Lung (tissue), 12 donors: ENCODE results near the gene DIP2C. TPM values are rescaled to one million over a fixed set of nuclear protein-coding genes. Genes with fewer than 3 reads are reported as not detected.
A peak's percentile ranks its signal among the peaks of the same experiment; 100 is the strongest.

Experiments used
- ATAC-seq: fragments of 200-7000 bp; cut with Tn5 transposase; one replicate; pipeline ENCODE4 v1.9.1; 2020; ENCODE audit warnings: moderate number of reproducible peaks; ENCODE audit not compliant: insufficient read depth, low FRiP score
- DNase-seq, 3 donors: peaks; one replicate each; pipeline ENCODE4 v3.0.0-alpha.2; 2013 to 2017
- H3K27ac ChIP-seq, 2 donors: one replicate each; pipeline ENCODE4 v1.5.1; 2013; ENCODE audit warnings: mild to moderate bottlenecking in 2 of 2, moderate library complexity in 2 of 2, control low read depth in 1 of 2, inconsistent platforms in 1 of 2, low read depth in 1 of 2, low read length in 1 of 2
- H3K27me3 ChIP-seq, 3 donors: one replicate each; pipeline ENCODE4 v1.5.1; 2013; ENCODE audit warnings: low read length in 2 of 3; ENCODE audit not compliant: control insufficient read depth in 3 of 3, insufficient read depth in 3 of 3
- H3K36me3 ChIP-seq, 4 donors: one replicate each; pipeline ENCODE4 v1.5.1; 2013; ENCODE audit warnings: low read length in 4 of 4, mild to moderate bottlenecking in 1 of 4, moderate library complexity in 1 of 4; ENCODE audit not compliant: control insufficient read depth in 4 of 4, insufficient read depth in 4 of 4
- H3K4me1 ChIP-seq, 5 donors: one replicate each; pipeline ENCODE4 v1.5.1; 2013; ENCODE audit warnings: low read length in 5 of 5, mild to moderate bottlenecking in 2 of 5, moderate library complexity in 1 of 5; ENCODE audit not compliant: control insufficient read depth in 5 of 5, insufficient read depth in 5 of 5
- H3K4me3 ChIP-seq: one replicate; pipeline ENCODE4 v1.5.1; 2013; ENCODE audit warnings: mild to moderate bottlenecking, control low read depth, moderate library complexity
- H3K9ac ChIP-seq, 2 donors: one replicate each; pipeline ENCODE4 v1.5.1; 2013; ENCODE audit warnings: low read length in 2 of 2, control low read depth in 1 of 2; ENCODE audit not compliant: insufficient read depth in 1 of 2
- H3K9me3 ChIP-seq, 4 donors: one replicate each; pipeline ENCODE4 v1.5.1; 2013; ENCODE audit warnings: low read length in 3 of 4, mild to moderate bottlenecking in 1 of 4, moderate library complexity in 1 of 4; ENCODE audit not compliant: control insufficient read depth in 4 of 4, insufficient read depth in 3 of 4
- WGBS, 2 donors: extraction: QIAGEN DNeasy Blood & Tissue Kit; methylation state at CpG; one replicate each; pipeline ENCODE4 v1.1.7; 2013; 5-methylcytosine and 5-hydroxymethylcytosine counted together
- polyA plus RNA-seq, 2 donors: library from polyadenylated mRNA; stranded (reverse); fragments of 200-250 nt; gene quantifications; one replicate each; pipeline ENCODE4 v1.2.1, GENCODE V29; 2013
- total RNA-seq, 2 donors: library from RNA; depleted of rRNA in 1 of 2; stranded (reverse); fragments of >200 nt in 1 of 2; gene quantifications; one replicate each; pipeline ENCODE4 v1.2.1, GENCODE V29; 2014 to 2021
- TF ChIP-seq, protein P1 (sequence below): IDR thresholded peaks from 2 replicates; pipeline ENCODE4 v1.5.1; 2012; ENCODE audit warnings: mild to moderate bottlenecking; ENCODE audit errors: control extremely low read depth, extremely low read depth
- donor health status: control.
- donor health status: control.
- donor health status: Bipolar disorder and iron deficiency.
- donor health status: healthy.
- donor health status: DM: yes; HTN: yes; CAD: no.

Gene DIP2C
- total and polyA plus RNA-seq, 4 donors: 3.6 to 20.0 (median 9.5) TPM

DNA sequence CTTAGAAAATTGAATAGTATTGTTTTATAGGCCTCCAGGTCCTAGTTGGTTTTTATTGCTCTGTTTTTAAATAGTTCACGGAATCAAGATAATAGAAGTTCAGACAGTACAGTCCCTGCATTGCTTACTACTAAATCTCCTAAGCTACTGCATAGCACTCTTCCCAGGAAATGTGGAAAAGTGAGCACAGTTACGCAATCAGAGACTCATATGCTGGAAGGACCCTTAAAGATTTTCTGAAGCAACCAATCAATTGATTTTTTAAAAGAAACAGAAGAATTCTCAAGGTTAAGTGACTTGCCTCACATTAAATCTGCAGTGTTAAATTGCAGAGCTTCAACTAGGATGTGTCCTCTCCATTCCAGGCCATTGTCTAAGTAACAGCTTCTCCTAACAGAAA lies 23.1 kb upstream of the DIP2C start:
- H3K27ac ChIP-seq: no peak overlapping the region

DNA sequence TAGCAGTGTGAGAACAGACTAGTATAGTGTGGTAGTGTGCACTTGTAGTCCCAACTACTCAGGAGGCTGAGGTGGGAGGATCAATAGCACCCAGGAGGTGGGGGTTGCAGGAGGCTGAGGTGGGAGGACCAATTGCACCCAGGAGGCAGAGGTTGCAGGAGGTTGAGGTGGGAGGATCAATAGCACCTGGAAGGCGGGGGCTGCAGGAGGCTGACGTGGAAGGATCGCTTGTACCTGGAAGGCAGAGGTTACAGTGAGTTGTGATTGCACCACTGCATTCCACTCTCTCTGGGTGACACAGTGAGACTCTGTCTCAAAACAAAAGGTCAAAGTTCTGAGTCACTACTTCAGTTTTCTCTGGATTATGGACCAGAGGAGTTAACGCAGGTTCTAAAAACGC lies 22.6 kb upstream of the DIP2C start:
- Histone ChIP-seq H3K36me3 (no peaks in the 10 kb centered on the region), H3K27me3 (no peaks in the 10 kb centered on the region), H3K4me1 (peaks cover 0 to 3% (median 0%) of the 10 kb centered on the region in 5 donors), H3K9me3 (peaks cover 0 to 18% (median 4%) of the 10 kb centered on the region in 4 donors), H3K4me3 (no peak overlapping the region), H3K27ac (no peak overlapping the region), H3K9ac (no peak overlapping the region)
- TF ChIP-seq, protein P1, sequence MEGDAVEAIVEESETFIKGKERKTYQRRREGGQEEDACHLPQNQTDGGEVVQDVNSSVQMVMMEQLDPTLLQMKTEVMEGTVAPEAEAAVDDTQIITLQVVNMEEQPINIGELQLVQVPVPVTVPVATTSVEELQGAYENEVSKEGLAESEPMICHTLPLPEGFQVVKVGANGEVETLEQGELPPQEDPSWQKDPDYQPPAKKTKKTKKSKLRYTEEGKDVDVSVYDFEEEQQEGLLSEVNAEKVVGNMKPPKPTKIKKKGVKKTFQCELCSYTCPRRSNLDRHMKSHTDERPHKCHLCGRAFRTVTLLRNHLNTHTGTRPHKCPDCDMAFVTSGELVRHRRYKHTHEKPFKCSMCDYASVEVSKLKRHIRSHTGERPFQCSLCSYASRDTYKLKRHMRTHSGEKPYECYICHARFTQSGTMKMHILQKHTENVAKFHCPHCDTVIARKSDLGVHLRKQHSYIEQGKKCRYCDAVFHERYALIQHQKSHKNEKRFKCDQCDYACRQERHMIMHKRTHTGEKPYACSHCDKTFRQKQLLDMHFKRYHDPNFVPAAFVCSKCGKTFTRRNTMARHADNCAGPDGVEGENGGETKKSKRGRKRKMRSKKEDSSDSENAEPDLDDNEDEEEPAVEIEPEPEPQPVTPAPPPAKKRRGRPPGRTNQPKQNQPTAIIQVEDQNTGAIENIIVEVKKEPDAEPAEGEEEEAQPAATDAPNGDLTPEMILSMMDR: no peak
- WGBS, 2 donors: 90 to 94% methylated on average over 5 of the region's 5 CpGs
- ATAC-seq (no peak), DNase-seq (no peak)

More for the DNA sequence above, 23.1 kb upstream of the DIP2C start:
- DNase-seq (peak in 1 of 3 donors; percentile 34), ATAC-seq (no peak)
- peaks cover 0 to 18% (median 4%) of the 10 kb centered on the region in 4 donors for H3K9me3 ChIP-seq
- H3K27me3 ChIP-seq: no peaks in the 10 kb centered on the region
- H3K9ac ChIP-seq: no peak overlapping the region
- H3K4me1 ChIP-seq: peaks cover 0 to 3% (median 0%) of the 10 kb centered on the region in 5 donors
- no peaks in the 10 kb centered on the region for H3K36me3 ChIP-seq
- TF ChIP-seq, protein P1: no peak
- WGBS, 2 donors: 90 to 92% methylated on average over 2 of the region's 2 CpGs
- H3K4me3 ChIP-seq: no peak overlapping the region

DNA sequence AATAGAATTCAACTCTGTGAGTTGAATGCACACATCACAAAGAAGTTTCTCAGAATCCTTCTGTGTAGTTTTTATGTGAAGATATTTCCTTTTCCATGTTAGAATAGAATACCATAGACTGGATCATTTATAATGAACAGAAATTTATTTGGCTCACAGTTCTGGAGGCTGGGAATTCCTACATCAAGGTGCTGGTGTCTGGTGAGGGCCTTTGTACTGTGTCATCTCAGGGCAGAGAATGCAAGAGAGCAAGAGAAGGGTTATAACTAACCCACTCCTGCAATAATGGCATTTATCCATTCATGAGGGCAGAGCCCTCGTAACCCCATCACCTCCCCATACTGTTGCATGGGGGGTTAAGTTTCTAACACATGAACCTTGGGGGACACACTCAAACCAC lies 18.4 kb upstream of the DIP2C start:
- 78 to 97% methylated on average over 1 of the region's 1 CpG for WGBS, 2 donors
- TF ChIP-seq, protein P1: no peak
- no peak overlapping the region for H3K9ac ChIP-seq
- H3K27ac ChIP-seq: no peak overlapping the region
- H3K4me1 ChIP-seq: peaks cover 0 to under 1% (median 0%) of the 10 kb centered on the region in 5 donors
- H3K36me3 ChIP-seq: no peaks in the 10 kb centered on the region
- peaks cover 0 to 7% (median 1%) of the 10 kb centered on the region in 4 donors for H3K9me3 ChIP-seq
- no peak for ATAC-seq
- H3K27me3 ChIP-seq: peaks cover 0 to 5% (median 0%) of the 10 kb centered on the region in 3 donors
- H3K4me3 ChIP-seq: no peak overlapping the region
- no peak for DNase-seq

DNA sequence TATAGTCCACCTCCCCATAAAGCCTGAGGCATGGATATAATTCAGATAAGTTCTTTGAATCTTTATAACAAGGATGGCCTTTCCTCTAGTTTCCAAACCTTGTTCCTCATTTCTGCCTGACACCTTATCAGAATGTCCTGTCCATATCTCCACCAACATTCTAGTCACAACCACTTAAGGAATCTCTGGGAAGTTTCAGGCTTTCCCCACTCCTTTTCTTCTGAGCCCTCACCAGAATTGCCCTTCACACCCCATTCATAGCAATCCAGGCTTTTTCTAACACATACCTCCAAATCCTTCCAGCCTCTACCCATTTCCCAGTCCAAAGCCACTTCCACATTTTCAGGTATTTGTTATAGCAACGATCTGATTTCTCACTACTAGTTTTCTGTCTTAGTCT lies 18.0 kb upstream of the DIP2C start:
- H3K4me1 ChIP-seq: no peaks in the 10 kb centered on the region
- TF ChIP-seq, protein P1: no peak
- H3K27me3 ChIP-seq: peaks cover 0 to 5% (median 0%) of the 10 kb centered on the region in 3 donors
- H3K4me3 ChIP-seq: no peak overlapping the region
- DNase-seq: no peak
- no peaks in the 10 kb centered on the region for H3K36me3 ChIP-seq
- no peak overlapping the region for H3K9ac ChIP-seq
- ATAC-seq: no peak
- peaks cover 0 to 6% (median 1%) of the 10 kb centered on the region in 4 donors for H3K9me3 ChIP-seq
- 85 to 88% methylated on average over 1 of the region's 1 CpG for WGBS, 2 donors
- no peak overlapping the region for H3K27ac ChIP-seq
